Liver (tissue), 9 donors: Measurements from ENCODE around the gene CAV1. TPM values are rescaled to one million over a fixed set of nuclear protein-coding genes. Genes with fewer than 3 reads are reported as not detected.

Source experiments
- DNase-seq: peaks from one replicate; pipeline ENCODE4 v3.0.0-alpha.2; 2017; ENCODE audit warnings: low spot score
- H3K27ac ChIP-seq, 2 donors: one replicate each; pipeline ENCODE4 v1.7.0; 2013; ENCODE audit warnings: inconsistent platforms in 2 of 2, low read length in 2 of 2, control low read depth in 1 of 2, low read depth in 1 of 2, mild to moderate bottlenecking in 1 of 2
- H3K27me3 ChIP-seq, 4 donors: one replicate each; pipeline versions ENCODE4 v1.6.1 to v1.7.0; 2013; ENCODE audit warnings: low read length in 3 of 4, inconsistent platforms in 1 of 4, mild to moderate bottlenecking in 1 of 4, moderate library complexity in 1 of 4; ENCODE audit not compliant: control insufficient read depth in 4 of 4, insufficient read depth in 4 of 4
- H3K36me3 ChIP-seq, 4 donors: one replicate each; pipeline versions ENCODE4 v1.6.1 to v1.7.0; 2013; ENCODE audit warnings: low read length in 3 of 4, mild to moderate bottlenecking in 3 of 4, low read depth in 1 of 4, moderate library complexity in 1 of 4; ENCODE audit not compliant: control insufficient read depth in 4 of 4, insufficient read depth in 3 of 4
- H3K4me1 ChIP-seq, 4 donors: one replicate each; pipeline versions ENCODE4 v1.6.1 to v1.7.0; 2013; ENCODE audit warnings: low read length in 3 of 4, mild to moderate bottlenecking in 3 of 4, moderate library complexity in 1 of 4; ENCODE audit not compliant: control insufficient read depth in 4 of 4, insufficient read depth in 4 of 4
- H3K4me3 ChIP-seq, 3 donors: one replicate each; pipeline versions ENCODE4 v1.6.1 to v1.7.0; 2013; ENCODE audit warnings: low read length in 3 of 3, control low read depth in 1 of 3, low read depth in 1 of 3, mild to moderate bottlenecking in 1 of 3
- H3K9ac ChIP-seq, 2 donors: one replicate each; pipeline ENCODE4 v1.7.0; 2013; ENCODE audit warnings: low read length in 2 of 2, mild to moderate bottlenecking in 2 of 2, moderate library complexity in 2 of 2, control low read depth in 1 of 2, low read depth in 1 of 2
- H3K9me3 ChIP-seq, 4 donors: one replicate each; pipeline versions ENCODE4 v1.6.1 to v1.7.0; 2013; ENCODE audit warnings: low read length in 3 of 4; ENCODE audit not compliant: control insufficient read depth in 4 of 4
- FOXA1 ChIP-seq: IDR thresholded peaks from 2 replicates; pipeline ENCODE4 v1.6.1; 2016; ENCODE audit warnings: antibody characterized with exemption
- FOXA2 ChIP-seq: IDR thresholded peaks from 2 replicates; pipeline ENCODE4 v1.6.1; 2016; ENCODE audit warnings: antibody characterized with exemption
- HNF4A ChIP-seq, 2 donors: conservative IDR thresholded peaks; 2 replicates each; pipeline ENCODE4 v1.6.1; 2016; ENCODE audit warnings: antibody characterized with exemption in 2 of 2, mild to moderate bottlenecking in 2 of 2
- HNF4G ChIP-seq: IDR thresholded peaks from 2 replicates; pipeline ENCODE4 v1.6.1; 2016; ENCODE audit warnings: antibody characterized with exemption
- JUND ChIP-seq, 2 donors: IDR thresholded peaks; 2 replicates each; pipeline ENCODE4 v1.6.1; 2016; ENCODE audit warnings: antibody characterized with exemption in 2 of 2
- RAD21 ChIP-seq, 2 donors: IDR thresholded peaks; 2 replicates each; pipeline ENCODE4 v1.6.1; 2016; ENCODE audit warnings: antibody characterized with exemption in 2 of 2, mild to moderate bottlenecking in 2 of 2
- RXRA ChIP-seq, 2 donors: IDR thresholded peaks; 2 replicates each; pipeline ENCODE4 v1.6.1; 2017 to 2018; ENCODE audit warnings: antibody characterized with exemption in 2 of 2, mild to moderate bottlenecking in 1 of 2
- TAF1 ChIP-seq: conservative IDR thresholded peaks from 2 replicates; pipeline ENCODE4 v1.6.1; 2016; ENCODE audit warnings: antibody characterized with exemption, mild to moderate bottlenecking
- YY1 ChIP-seq: IDR thresholded peaks from 2 replicates; pipeline ENCODE4 v1.6.1; 2016; ENCODE audit warnings: antibody characterized with exemption, mild to moderate bottlenecking
- WGBS: extraction: QIAGEN DNeasy Blood & Tissue Kit; methylation state at CpG from one replicate; pipeline ENCODE4 v1.1.7; 2013; 5-methylcytosine and 5-hydroxymethylcytosine counted together
- polyA plus RNA-seq, 2 donors: library from polyadenylated mRNA; stranded (reverse) in 1 of 2; unstranded in 1 of 2; fragments of 200-250 nt in 1 of 2; fragments of >200 nt in 1 of 2; fragmentation: Nextera tagmentation in 1 of 2; extraction: Ambion mirVana in 1 of 2; gene quantifications; one replicate each; pipeline versions ENCODE4 v1.2.1 to v1.2.3, GENCODE V29; 2013 to 2015
- total RNA-seq, 2 donors: library from RNA; depleted of rRNA; stranded (reverse); fragments of >200 nt; gene quantifications; one replicate each; pipeline ENCODE4 v1.2.3, GENCODE V29; 2014
- TF ChIP-seq, protein P1 (sequence below): IDR thresholded peaks from 2 replicates; pipeline ENCODE4 v1.6.1; 2016; ENCODE audit warnings: antibody characterized with exemption
- TF ChIP-seq, protein P2 (sequence below): fragments of 150-350 bp; IDR thresholded peaks from 2 replicates; pipeline ENCODE4 v1.5.1; 2017; ENCODE audit warnings: improper control_type of control experiment, low read depth, low read length; ENCODE audit not compliant: missing input control
- TF ChIP-seq, protein P3 (sequence below): IDR thresholded peaks from 2 replicates; pipeline ENCODE4 v1.6.1; 2016; ENCODE audit warnings: antibody characterized with exemption, mild to moderate bottlenecking
- TF ChIP-seq, protein P4 (sequence below): IDR thresholded peaks from 2 replicates; pipeline ENCODE4 v1.6.1; 2016; ENCODE audit warnings: antibody characterized with exemption
- donor health status: healthy.
- donor health status: healthy.
- donor health status: healthy.
- donor health status: healthy.
- donor health status: healthy.

Gene CAV1
- total and polyA plus RNA-seq, 4 donors: 9.9 to 13.4 (median 11.6) TPM

DNA sequence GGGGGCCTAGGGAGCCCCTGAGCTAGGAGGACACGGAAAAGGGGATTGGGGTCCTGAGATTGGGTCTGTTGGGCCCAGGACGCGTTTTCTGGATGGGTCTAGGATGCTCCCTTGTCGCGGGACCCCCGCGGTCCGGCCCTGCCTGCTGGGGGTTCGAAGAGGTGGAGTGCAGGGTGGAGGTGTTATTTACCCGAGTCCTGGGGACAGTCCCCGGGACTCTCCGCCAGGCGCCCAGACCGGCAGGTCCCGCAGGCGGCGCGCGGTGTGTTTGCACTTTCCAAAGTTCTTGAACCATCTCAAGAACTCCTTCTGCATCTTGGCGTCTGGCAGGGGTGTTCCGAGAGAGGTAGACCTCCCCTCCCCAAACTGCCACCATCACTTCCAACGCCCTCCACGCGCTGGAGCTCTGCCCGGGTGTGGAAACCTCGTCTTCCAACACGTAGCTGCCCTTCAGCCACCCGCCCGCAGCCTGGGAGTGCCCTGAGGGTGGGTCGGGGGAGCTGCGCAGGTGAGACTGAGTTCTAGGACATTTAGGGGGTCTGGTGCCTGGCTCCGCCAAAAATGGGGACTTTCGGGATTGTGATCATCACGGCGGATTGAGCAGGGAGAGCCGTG is 569 bp downstream of the CAV1 start:
- no peak for TF ChIP-seq JUND (IDR thresholded peaks at IDR 0.05)

DNA sequence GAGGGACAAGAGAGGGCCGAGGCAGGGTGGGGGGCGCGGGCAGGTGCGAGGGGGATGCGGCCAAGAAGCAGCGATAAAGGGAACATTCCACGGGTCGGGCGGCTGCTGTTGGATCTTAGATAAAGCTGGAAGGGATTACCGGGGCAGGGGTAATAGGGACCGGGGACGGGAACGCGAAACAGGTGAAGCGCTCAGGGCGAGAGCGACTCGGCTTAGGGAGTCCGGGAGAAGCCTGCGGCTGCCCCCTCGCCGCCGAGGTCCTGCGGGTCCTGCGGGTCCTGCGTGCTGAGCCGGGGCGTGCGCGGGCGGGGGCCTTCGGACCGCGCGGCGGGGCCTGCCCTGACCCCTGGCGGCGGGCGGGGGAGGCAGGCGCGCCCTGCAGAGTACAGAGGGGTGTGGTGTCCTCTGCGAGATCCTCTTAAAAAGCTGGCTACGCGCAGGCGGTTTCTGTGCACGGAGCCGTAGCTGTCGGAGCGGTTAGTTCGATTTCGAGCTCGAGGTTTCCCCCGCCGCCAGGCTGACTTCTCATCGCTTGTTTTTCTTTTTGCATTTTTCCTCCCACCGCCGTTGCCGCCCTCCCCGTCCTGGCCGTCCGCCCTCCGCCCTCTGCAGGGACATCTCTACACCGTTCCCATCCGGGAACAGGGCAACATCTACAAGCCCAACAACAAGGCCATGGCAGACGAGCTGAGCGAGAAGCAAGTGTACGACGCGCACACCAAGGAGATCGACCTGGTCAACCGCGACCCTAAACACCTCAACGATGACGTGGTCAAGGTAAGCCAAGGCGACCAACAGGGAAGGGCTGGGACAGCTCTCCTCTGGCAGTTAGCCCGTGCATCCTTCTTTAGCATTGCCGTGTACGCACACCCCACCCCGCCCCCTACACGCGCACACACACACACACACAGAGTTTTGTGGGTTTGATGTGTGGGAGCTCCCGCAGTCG is 1.4 kb downstream of the CAV1 start:
- H3K4me1 ChIP-seq: peaks cover 0 to 23% (median 18%) of the 10 kb centered on the region in 4 donors

More for the DNA sequence above, 569 bp downstream of the CAV1 start:
- peak overlapping the region; percentile 19 to 21 for H3K9ac ChIP-seq
- no peak for DNase-seq
- H3K36me3 ChIP-seq: no peaks in the 10 kb centered on the region
- H3K27ac ChIP-seq: peak overlapping the region; percentile 65 to 77
- H3K4me3 ChIP-seq: peak overlapping the region; percentile 59 to 86 (median 72)
- H3K9me3 ChIP-seq: no peaks in the 10 kb centered on the region
- H3K27me3 ChIP-seq: no peaks in the 10 kb centered on the region
- under 1% methylated on average over 36 of the region's 36 CpGs for WGBS
- H3K4me1 ChIP-seq: peaks cover 0 to 23% (median 18%) of the 10 kb centered on the region in 4 donors

More for the DNA sequence above, 1.4 kb downstream of the CAV1 start:
- Histone ChIP-seq H3K36me3 (no peaks in the 10 kb centered on the region), H3K9me3 (no peaks in the 10 kb centered on the region), H3K27me3 (no peaks in the 10 kb centered on the region), H3K9ac (peak overlapping the region in 1 of 2 donors; percentile 21), H3K4me3 (peak overlapping the region; percentile 59 to 86 (median 72)), H3K27ac (peak overlapping the region; percentile 65 to 77)
- peak; percentile 65 for DNase-seq
- 3% methylated on average over 83 of the region's 83 CpGs for whole genome bisulfite sequencing
- TF ChIP-seq JUND (IDR thresholded peaks at IDR 0.05) (no peak), RAD21 (IDR thresholded peaks at IDR 0.05) (peak; percentile 41 to 66), FOXA1 (no peak), HNF4A (conservative IDR thresholded peaks at IDR 0.05) (no peak), HNF4G (no peak), RXRA (IDR thresholded peaks at IDR 0.05) (no peak), FOXA2 (no peak), YY1 (no peak), TAF1 (no peak)
- TF ChIP-seq, protein P1, sequence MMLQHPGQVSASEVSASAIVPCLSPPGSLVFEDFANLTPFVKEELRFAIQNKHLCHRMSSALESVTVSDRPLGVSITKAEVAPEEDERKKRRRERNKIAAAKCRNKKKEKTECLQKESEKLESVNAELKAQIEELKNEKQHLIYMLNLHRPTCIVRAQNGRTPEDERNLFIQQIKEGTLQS: no peak
- TF ChIP-seq, protein P2, sequence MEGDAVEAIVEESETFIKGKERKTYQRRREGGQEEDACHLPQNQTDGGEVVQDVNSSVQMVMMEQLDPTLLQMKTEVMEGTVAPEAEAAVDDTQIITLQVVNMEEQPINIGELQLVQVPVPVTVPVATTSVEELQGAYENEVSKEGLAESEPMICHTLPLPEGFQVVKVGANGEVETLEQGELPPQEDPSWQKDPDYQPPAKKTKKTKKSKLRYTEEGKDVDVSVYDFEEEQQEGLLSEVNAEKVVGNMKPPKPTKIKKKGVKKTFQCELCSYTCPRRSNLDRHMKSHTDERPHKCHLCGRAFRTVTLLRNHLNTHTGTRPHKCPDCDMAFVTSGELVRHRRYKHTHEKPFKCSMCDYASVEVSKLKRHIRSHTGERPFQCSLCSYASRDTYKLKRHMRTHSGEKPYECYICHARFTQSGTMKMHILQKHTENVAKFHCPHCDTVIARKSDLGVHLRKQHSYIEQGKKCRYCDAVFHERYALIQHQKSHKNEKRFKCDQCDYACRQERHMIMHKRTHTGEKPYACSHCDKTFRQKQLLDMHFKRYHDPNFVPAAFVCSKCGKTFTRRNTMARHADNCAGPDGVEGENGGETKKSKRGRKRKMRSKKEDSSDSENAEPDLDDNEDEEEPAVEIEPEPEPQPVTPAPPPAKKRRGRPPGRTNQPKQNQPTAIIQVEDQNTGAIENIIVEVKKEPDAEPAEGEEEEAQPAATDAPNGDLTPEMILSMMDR: peak; percentile 71
- TF ChIP-seq, protein P3, sequence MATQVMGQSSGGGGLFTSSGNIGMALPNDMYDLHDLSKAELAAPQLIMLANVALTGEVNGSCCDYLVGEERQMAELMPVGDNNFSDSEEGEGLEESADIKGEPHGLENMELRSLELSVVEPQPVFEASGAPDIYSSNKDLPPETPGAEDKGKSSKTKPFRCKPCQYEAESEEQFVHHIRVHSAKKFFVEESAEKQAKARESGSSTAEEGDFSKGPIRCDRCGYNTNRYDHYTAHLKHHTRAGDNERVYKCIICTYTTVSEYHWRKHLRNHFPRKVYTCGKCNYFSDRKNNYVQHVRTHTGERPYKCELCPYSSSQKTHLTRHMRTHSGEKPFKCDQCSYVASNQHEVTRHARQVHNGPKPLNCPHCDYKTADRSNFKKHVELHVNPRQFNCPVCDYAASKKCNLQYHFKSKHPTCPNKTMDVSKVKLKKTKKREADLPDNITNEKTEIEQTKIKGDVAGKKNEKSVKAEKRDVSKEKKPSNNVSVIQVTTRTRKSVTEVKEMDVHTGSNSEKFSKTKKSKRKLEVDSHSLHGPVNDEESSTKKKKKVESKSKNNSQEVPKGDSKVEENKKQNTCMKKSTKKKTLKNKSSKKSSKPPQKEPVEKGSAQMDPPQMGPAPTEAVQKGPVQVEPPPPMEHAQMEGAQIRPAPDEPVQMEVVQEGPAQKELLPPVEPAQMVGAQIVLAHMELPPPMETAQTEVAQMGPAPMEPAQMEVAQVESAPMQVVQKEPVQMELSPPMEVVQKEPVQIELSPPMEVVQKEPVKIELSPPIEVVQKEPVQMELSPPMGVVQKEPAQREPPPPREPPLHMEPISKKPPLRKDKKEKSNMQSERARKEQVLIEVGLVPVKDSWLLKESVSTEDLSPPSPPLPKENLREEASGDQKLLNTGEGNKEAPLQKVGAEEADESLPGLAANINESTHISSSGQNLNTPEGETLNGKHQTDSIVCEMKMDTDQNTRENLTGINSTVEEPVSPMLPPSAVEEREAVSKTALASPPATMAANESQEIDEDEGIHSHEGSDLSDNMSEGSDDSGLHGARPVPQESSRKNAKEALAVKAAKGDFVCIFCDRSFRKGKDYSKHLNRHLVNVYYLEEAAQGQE: no peak
- TF ChIP-seq, protein P4, sequence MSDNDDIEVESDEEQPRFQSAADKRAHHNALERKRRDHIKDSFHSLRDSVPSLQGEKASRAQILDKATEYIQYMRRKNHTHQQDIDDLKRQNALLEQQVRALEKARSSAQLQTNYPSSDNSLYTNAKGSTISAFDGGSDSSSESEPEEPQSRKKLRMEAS: no peak
